Loucy (cell line): ENCODE measurements around the gene CDKN1C.

ENCODE experiments used
- EZH2phosphoT487 ChIP-seq: fragments of 200-600 bp; IDR thresholded peaks from 2 replicates; pipeline ENCODE4 v1.6.1; 2018; ENCODE audit warnings: antibody characterized with exemption, mild to moderate bottlenecking, moderate library complexity, borderline replicate concordance
- TF ChIP-seq, protein P1 (sequence below): fragments of 200-600 bp; sonication (generic); conservative IDR thresholded peaks from 2 replicates; pipeline ENCODE4 v1.5.1; 2014; ENCODE audit warnings: mild to moderate bottlenecking, antibody characterized with exemption, low read length

DNA sequence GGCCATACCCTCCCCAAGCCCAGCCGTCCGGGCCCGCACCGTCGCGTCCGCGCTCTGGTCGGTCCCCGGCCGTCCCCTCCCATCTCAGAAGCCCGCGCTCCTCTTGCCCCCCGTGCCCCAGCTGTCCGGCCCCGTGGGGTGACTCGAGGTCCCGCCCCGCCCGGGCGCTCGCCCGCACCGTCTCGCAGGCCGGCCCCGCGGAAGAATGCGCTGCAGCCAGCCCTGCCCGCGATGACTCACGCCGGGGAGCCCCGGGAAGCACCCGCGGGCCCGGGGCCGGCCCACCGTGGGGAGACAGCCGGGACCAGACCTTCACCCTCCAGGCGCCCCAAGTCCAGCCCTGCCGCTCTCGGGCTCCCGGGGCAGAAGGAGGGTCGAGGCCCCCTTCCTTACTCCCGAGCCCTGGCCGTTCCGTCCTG is 44.0 kb upstream of the CDKN1C start:
- TF ChIP-seq, protein P1, sequence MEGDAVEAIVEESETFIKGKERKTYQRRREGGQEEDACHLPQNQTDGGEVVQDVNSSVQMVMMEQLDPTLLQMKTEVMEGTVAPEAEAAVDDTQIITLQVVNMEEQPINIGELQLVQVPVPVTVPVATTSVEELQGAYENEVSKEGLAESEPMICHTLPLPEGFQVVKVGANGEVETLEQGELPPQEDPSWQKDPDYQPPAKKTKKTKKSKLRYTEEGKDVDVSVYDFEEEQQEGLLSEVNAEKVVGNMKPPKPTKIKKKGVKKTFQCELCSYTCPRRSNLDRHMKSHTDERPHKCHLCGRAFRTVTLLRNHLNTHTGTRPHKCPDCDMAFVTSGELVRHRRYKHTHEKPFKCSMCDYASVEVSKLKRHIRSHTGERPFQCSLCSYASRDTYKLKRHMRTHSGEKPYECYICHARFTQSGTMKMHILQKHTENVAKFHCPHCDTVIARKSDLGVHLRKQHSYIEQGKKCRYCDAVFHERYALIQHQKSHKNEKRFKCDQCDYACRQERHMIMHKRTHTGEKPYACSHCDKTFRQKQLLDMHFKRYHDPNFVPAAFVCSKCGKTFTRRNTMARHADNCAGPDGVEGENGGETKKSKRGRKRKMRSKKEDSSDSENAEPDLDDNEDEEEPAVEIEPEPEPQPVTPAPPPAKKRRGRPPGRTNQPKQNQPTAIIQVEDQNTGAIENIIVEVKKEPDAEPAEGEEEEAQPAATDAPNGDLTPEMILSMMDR, result no peak
- no peak for TF ChIP-seq EZH2phosphoT487
